H9 (cell line): ENCODE data around the gene ZNF135. TPM values are rescaled to one million over a fixed set of nuclear protein-coding genes. Genes with fewer than 3 reads are reported as not detected.

Experiments
- DNase-seq: peaks from one replicate; pipeline ENCODE4 v3.0.0-alpha.2; 2017
- H2AFZ ChIP-seq: one replicate; pipeline ENCODE4 v1.6.1; 2013; ENCODE audit warnings: mild to moderate bottlenecking, low read length, control low read depth, moderate library complexity
- H2AK5ac ChIP-seq: 2 replicates; pipeline ENCODE4 v1.6.1; 2013; ENCODE audit warnings: low read length, control low read depth, mixed read lengths; ENCODE audit not compliant: insufficient read length
- H2BK120ac ChIP-seq: one replicate; pipeline ENCODE4 v1.6.1; 2013; ENCODE audit warnings: low read depth, mild to moderate bottlenecking, low read length, control low read depth, inconsistent platforms; ENCODE audit not compliant: poor library complexity, severe bottlenecking
- H2BK12ac ChIP-seq: 2 replicates; pipeline ENCODE4 v1.6.1; 2013; ENCODE audit warnings: low read length, control low read depth, mixed read lengths, low read depth; ENCODE audit not compliant: insufficient read length
- H2BK15ac ChIP-seq: 2 replicates; pipeline ENCODE4 v1.6.1; 2013; ENCODE audit warnings: low read depth, low read length, control low read depth
- H2BK20ac ChIP-seq: one replicate; pipeline ENCODE4 v1.6.1; 2013; ENCODE audit warnings: low read depth, mild to moderate bottlenecking, low read length, control low read depth, inconsistent platforms; ENCODE audit not compliant: poor library complexity, severe bottlenecking
- H2BK5ac ChIP-seq: 2 replicates; pipeline ENCODE4 v1.6.1; 2013; ENCODE audit warnings: low read length, control low read depth, mixed read lengths; ENCODE audit not compliant: insufficient read length
- H3K14ac ChIP-seq: 2 replicates; pipeline ENCODE4 v1.6.1; 2013; ENCODE audit warnings: low read length, control low read depth; ENCODE audit not compliant: insufficient read depth
- H3K18ac ChIP-seq: 2 replicates; pipeline ENCODE4 v1.6.1; 2013; ENCODE audit warnings: low read depth, mild to moderate bottlenecking, mixed read lengths, low read length, control low read depth; ENCODE audit not compliant: insufficient read length
- H3K23ac ChIP-seq: 2 replicates; pipeline ENCODE4 v1.6.1; 2013; ENCODE audit warnings: low read length, control low read depth, mixed read lengths, low read depth; ENCODE audit not compliant: insufficient read length
- H3K23me2 ChIP-seq: 2 replicates; pipeline ENCODE4 v1.6.1; 2013; ENCODE audit warnings: low read depth, mild to moderate bottlenecking, mixed read lengths, low read length, control low read depth; ENCODE audit not compliant: insufficient read length, poor library complexity, severe bottlenecking
- H3K27ac ChIP-seq: 2 replicates; pipeline ENCODE4 v1.5.1; 2013; ENCODE audit warnings: low read length, control low read depth, mixed read lengths, low read depth; ENCODE audit not compliant: insufficient read length
- H3K27me3 ChIP-seq: 2 replicates; pipeline ENCODE4 v1.6.1; 2013; ENCODE audit warnings: low read length, control low read depth, inconsistent platforms; ENCODE audit not compliant: insufficient read depth
- H3K4ac ChIP-seq: 2 replicates; pipeline ENCODE4 v1.6.1; 2013; ENCODE audit warnings: low read depth, mild to moderate bottlenecking, control low read depth, inconsistent platforms, low read length, moderate library complexity
- H3K4me1 ChIP-seq: 2 replicates; pipeline ENCODE4 v1.6.1; 2013; ENCODE audit warnings: low read length, control low read depth, inconsistent platforms; ENCODE audit not compliant: insufficient read depth
- H3K4me2 ChIP-seq: 2 replicates; pipeline ENCODE4 v1.6.1; 2013; ENCODE audit warnings: low read length, control low read depth, mixed read lengths; ENCODE audit not compliant: insufficient read length, insufficient read depth
- H3K56ac ChIP-seq: 2 replicates; pipeline ENCODE4 v1.6.1; 2013; ENCODE audit warnings: low read depth, mild to moderate bottlenecking, mixed read lengths, low read length, control low read depth; ENCODE audit not compliant: insufficient read length
- H3K79me1 ChIP-seq: 2 replicates; pipeline ENCODE4 v1.6.1; 2013; ENCODE audit warnings: low read depth, mild to moderate bottlenecking, moderate library complexity, low read length, control low read depth, inconsistent platforms; ENCODE audit not compliant: insufficient read depth, poor library complexity, severe bottlenecking
- H3K79me2 ChIP-seq: 2 replicates; pipeline ENCODE4 v1.6.1; 2013; ENCODE audit warnings: low read length, control low read depth, inconsistent platforms; ENCODE audit not compliant: insufficient read depth
- H3K9ac ChIP-seq: 2 replicates; pipeline ENCODE4 v1.6.1; 2013; ENCODE audit warnings: low read length, control low read depth, mixed read lengths; ENCODE audit not compliant: insufficient read length; ENCODE audit errors: extremely low read depth
- H3K9me3 ChIP-seq: one replicate; pipeline ENCODE4 v1.6.1; 2013; ENCODE audit warnings: low read depth, low read length, inconsistent platforms; ENCODE audit not compliant: control insufficient read depth
- H3T11ph ChIP-seq: one replicate; pipeline ENCODE4 v1.6.1; 2013; ENCODE audit warnings: mild to moderate bottlenecking, low read length, control low read depth, inconsistent platforms
- H4K20me1 ChIP-seq: one replicate; pipeline ENCODE4 v1.6.1; 2013; ENCODE audit not compliant: control insufficient read depth, insufficient read length, insufficient read depth
- H4K5ac ChIP-seq: 2 replicates; pipeline ENCODE4 v1.6.1; 2013; ENCODE audit warnings: low read depth, mild to moderate bottlenecking, mixed read lengths, low read length, control low read depth; ENCODE audit not compliant: insufficient read length
- H4K8ac ChIP-seq: replicated peaks from 2 replicates; pipeline ENCODE4 v1.6.1; 2013; ENCODE audit warnings: low read length, control low read depth, mixed read lengths, low read depth; ENCODE audit not compliant: insufficient read length
- H4K91ac ChIP-seq: 2 replicates; pipeline ENCODE4 v1.6.1; 2013; ENCODE audit warnings: low read depth, mild to moderate bottlenecking, moderate library complexity, mixed read lengths, low read length, control low read depth; ENCODE audit not compliant: insufficient read length
- H3K27ac Mint-ChIP-seq, 3 experiments: 2 replicates in 2 of 3; 3 replicates in 1 of 3; pipeline ENCODE4 v1.8.0; 2020 to 2021; ENCODE audit warnings: mixed read lengths in 3 of 3, mild to moderate bottlenecking in 1 of 3, moderate library complexity in 1 of 3
- H3K27me3 Mint-ChIP-seq: 2 replicates; pipeline ENCODE4 v1.8.0; 2021; ENCODE audit warnings: low read depth, mild to moderate bottlenecking, moderate library complexity, mixed read lengths
- H3K36me3 Mint-ChIP-seq, 3 experiments: 2 replicates in 2 of 3; 3 replicates in 1 of 3; pipeline ENCODE4 v1.8.0; 2020 to 2021; ENCODE audit warnings: low read depth in 3 of 3, mixed read lengths in 3 of 3; ENCODE audit not compliant: insufficient read depth in 1 of 3
- H3K4me1 Mint-ChIP-seq, 2 experiments: 2 replicates each; pipeline ENCODE4 v1.8.0; 2020; ENCODE audit warnings: mixed read lengths in 2 of 2
- H3K4me3 Mint-ChIP-seq, 2 experiments: 2 replicates in 1 of 2; 3 replicates in 1 of 2; pipeline ENCODE4 v1.8.0; 2020 to 2021; ENCODE audit warnings: mild to moderate bottlenecking in 2 of 2, mixed read lengths in 2 of 2, moderate library complexity in 1 of 2
- H3K9me3 Mint-ChIP-seq, 2 experiments: 2 replicates in 1 of 2; 3 replicates in 1 of 2; pipeline ENCODE4 v1.8.0; 2020; ENCODE audit warnings: mild to moderate bottlenecking in 2 of 2, mixed read lengths in 2 of 2, moderate library complexity in 1 of 2
- CTCF ChIP-seq: fragments of 200-600 bp; sonication (generic); conservative IDR thresholded peaks from 3 replicates; pipeline ENCODE4 v1.8.0; 2021; ENCODE audit warnings: antibody characterized with exemption, mild to moderate bottlenecking
- WGBS: extraction: QIAGEN DNeasy Blood & Tissue Kit; methylation state at CpG from one replicate; pipeline ENCODE4 v1.1.7; 2013; ENCODE audit warnings: missing lambda C conversion rate, low lambda C conversion rate, mixed read lengths; ENCODE audit not compliant: insufficient read length; ENCODE audit errors: extremely low coverage; 5-methylcytosine and 5-hydroxymethylcytosine counted together
- total RNA-seq: library from RNA; stranded (reverse); gene quantifications from 2 replicates; pipeline ENCODE4 v1.2.1, GENCODE V29; 2021

Gene ZNF135
- total RNA-seq, 1 experiment from 2014 or later, result 4.7 TPM

- Mint-ChIP-seq H3K9me3 (peaks cover 69 to 73% of the 10 kb centered on the region in 2 experiments), H3K27ac (no peak overlapping the region), H3K36me3 (peaks cover 15 to 23% (median 19%) of the 10 kb centered on the region in 3 experiments; a peak in 6 of 7 replicates), H3K4me3 (no peak overlapping the region), H3K4me1 (peaks cover 8 to 17% of the 10 kb centered on the region in 2 experiments; a peak in 3 of 4 replicates), H3K27me3 (peaks cover 27% of the 10 kb centered on the region)
- no peak overlapping the region for H4K5ac ChIP-seq
- H4K8ac ChIP-seq, result no peak overlapping the region
- H2AFZ ChIP-seq, result no peak overlapping the region
- H2BK20ac ChIP-seq, result no peak overlapping the region
- H3K4ac ChIP-seq, result no peak overlapping the region
- no peak overlapping the region for H4K91ac ChIP-seq
- no peak overlapping the region for H3K9ac ChIP-seq
- H3K4me2 ChIP-seq, result no peak overlapping the region
- H2BK120ac ChIP-seq, result no peak overlapping the region
- TF ChIP-seq CTCF, result no peak
- no peak overlapping the region for H3T11ph ChIP-seq
- no peaks in the 10 kb centered on the region for H3K79me1 ChIP-seq
- no peak for DNase-seq
- no peak overlapping the region for H2AK5ac ChIP-seq
- H3K14ac ChIP-seq, result no peak overlapping the region
- no peak overlapping the region for H3K56ac ChIP-seq
- peaks cover 20% of the 10 kb centered on the region for H3K9me3 ChIP-seq
- peaks cover 3% of the 10 kb centered on the region; the same call in 1 of the 2 replicates for H3K4me1 ChIP-seq
- H3K79me2 ChIP-seq, result no peaks in the 10 kb centered on the region
- H4K20me1 ChIP-seq, result no peaks in the 10 kb centered on the region
- H3K23ac ChIP-seq, result no peak overlapping the region
- H3K18ac ChIP-seq, result no peak overlapping the region
- H3K23me2 ChIP-seq, result no peaks in the 10 kb centered on the region
- no peak overlapping the region for H2BK15ac ChIP-seq
- H2BK12ac ChIP-seq, result no peak overlapping the region
- H2BK5ac ChIP-seq, result no peak overlapping the region
- no peak overlapping the region for H3K27ac ChIP-seq
- H3K27me3 ChIP-seq, result no peaks in the 10 kb centered on the region
- WGBS, result no CpG with 5 or more reads among the region's 30 CpGs
Observed at GRCh38 chr19:58053480-58054156, 5.5 kb upstream of the ZNF135 start.
